Measurements from ENCODE around the gene SPSB1.

The SPSB1 gene

DNA sequence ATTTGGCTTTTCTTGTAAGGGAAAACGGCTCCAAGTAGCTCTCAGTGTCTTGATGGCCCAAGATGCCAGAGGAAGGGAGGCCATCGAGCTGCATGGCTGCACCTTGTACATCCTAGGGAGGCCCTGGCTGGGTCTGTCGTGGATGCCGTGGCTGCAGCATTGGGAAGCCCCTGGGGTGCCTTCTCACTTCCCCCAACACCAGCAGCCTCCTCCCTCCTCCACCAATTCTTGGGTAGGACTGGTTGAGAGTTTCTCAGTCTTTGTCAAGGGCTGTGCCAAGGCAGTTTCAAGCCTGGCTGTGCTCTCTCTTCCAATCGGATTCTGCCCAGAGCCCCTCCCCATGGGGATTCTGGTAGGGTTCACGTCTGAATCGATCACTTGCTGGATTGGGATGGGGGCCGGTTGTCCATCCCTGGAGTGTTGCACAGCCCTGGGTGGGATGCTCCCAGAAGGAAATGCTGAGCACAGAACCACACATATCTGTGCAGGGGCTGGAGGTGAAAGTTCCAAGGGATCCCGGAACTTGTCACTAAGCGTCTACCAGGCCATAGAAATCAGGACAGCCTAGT lies 14.0 kb upstream of the SPSB1 start:
- H3K27ac Mint-ChIP-seq = peak overlapping the region; percentile 9 to 76 (median 36)
- H3K36me3 Mint-ChIP-seq (ENCODE audit: low read depth) = no peaks in the 10 kb centered on the region
- no peak overlapping the region for H3K4me3 Mint-ChIP-seq
- peaks cover 4% of the 10 kb centered on the region for H3K9me3 Mint-ChIP-seq
- TF ChIP-seq, protein P1, sequence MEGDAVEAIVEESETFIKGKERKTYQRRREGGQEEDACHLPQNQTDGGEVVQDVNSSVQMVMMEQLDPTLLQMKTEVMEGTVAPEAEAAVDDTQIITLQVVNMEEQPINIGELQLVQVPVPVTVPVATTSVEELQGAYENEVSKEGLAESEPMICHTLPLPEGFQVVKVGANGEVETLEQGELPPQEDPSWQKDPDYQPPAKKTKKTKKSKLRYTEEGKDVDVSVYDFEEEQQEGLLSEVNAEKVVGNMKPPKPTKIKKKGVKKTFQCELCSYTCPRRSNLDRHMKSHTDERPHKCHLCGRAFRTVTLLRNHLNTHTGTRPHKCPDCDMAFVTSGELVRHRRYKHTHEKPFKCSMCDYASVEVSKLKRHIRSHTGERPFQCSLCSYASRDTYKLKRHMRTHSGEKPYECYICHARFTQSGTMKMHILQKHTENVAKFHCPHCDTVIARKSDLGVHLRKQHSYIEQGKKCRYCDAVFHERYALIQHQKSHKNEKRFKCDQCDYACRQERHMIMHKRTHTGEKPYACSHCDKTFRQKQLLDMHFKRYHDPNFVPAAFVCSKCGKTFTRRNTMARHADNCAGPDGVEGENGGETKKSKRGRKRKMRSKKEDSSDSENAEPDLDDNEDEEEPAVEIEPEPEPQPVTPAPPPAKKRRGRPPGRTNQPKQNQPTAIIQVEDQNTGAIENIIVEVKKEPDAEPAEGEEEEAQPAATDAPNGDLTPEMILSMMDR (IDR thresholded peaks at IDR 0.05; ENCODE audit: unreplicated experiment in 3 of 3) = no peak
- H3K4me1 Mint-ChIP-seq = peaks cover 47% of the 10 kb centered on the region
- peaks cover 14% of the 10 kb centered on the region for H3K27me3 Mint-ChIP-seq (ENCODE audit: low read depth)

DNA sequence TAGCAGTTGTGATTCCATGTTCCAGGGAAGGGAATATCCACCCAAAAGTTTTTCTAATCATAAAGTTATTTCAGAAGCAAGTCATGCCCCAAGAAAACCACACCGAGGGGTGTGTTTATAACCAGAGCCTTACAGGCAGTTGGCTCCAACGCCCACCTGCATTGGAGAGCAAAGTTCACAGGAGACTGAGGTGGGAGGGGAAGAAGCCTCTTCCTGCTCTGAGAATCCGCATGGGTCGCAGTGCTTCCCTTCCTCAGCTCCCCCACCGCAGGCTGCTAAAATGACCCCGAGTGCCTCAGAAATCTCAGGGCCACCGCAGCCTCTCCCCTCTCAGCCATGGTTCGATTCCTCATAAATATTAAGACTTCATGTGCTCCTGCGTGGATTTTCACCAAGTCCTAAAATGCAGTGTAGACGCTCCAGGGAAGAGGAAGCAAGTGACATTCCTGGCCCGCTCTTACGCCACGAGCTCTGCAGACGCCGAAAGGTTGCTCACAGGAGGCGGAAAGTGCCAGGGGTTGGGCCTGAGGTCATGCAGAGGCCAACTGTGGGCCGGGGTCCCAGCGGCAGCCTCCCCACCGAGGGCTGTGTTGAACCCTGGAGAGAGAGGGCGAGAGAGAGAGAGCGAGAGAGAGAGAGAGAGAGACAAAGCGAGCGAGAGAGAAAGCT lies 13.4 kb upstream of the SPSB1 start:
- TF ChIP-seq, protein P1 (IDR thresholded peaks at IDR 0.05; ENCODE audit: unreplicated experiment in 3 of 3) = no peak
- Mint-ChIP-seq H3K27ac (peak overlapping the region; percentile 9 to 76 (median 36)), H3K9me3 (peaks cover 8% of the 10 kb centered on the region), H3K36me3 (ENCODE audit: low read depth) (peaks cover 2% of the 10 kb centered on the region), H3K4me3 (peak overlapping the region in 2 of 3 experiments; percentile 54 to 68), H3K27me3 (ENCODE audit: low read depth) (peaks cover 17% of the 10 kb centered on the region), H3K4me1 (peaks cover 49% of the 10 kb centered on the region)

DNA sequence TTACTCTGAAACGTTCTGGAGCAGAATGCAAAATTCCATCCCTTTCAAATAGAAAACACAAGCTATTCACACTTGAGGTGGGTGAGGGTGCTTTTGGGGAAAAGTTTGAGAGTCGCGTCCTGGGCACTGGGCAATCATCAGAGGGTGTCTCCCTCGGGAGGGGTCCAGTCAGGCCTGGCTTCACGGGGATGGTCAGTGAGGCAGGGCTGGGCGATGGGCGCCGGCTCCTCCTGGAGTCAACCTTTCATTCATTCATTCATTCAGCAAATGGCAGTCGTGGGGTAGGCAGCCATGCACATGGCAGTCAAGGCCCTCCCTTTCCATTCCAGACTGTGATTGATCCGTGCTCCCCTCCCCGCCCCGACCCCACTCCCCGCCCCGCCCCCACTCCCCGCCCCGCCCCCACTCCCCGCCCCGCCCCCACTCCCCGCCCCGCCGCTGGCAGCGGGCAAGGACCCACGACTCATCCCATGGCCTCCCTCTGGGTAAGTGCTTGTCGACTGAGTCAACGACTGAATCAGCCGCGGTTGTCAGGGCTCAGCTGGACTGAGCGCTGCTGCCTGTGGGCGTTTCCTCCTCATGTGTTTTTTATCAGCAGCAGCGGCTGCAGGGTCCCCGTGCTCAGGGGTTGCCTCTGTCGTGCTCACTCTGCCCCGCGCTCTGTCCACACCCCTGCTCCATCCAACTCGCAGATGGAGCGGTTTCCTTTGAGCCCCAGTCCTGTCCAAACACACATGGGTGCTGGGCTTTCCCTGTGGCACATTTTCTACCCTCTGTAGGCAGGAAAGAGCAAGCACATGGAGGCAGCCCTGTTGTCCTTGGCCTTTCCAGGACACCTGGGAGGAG lies 12.5 kb upstream of the SPSB1 start:
- Mint-ChIP-seq H3K36me3 (ENCODE audit: low read depth) (peaks cover 3% of the 10 kb centered on the region), H3K27me3 (ENCODE audit: low read depth) (peaks cover 18% of the 10 kb centered on the region), H3K4me3 (peak overlapping the region; percentile 16 to 61 (median 55)), H3K27ac (peak overlapping the region in 2 of 3 experiments; percentile 37 to 57), H3K4me1 (peaks cover 46% of the 10 kb centered on the region), H3K9me3 (peaks cover 14% of the 10 kb centered on the region)
- TF ChIP-seq, protein P1 (IDR thresholded peaks at IDR 0.05; ENCODE audit: unreplicated experiment in 3 of 3) = no peak

DNA sequence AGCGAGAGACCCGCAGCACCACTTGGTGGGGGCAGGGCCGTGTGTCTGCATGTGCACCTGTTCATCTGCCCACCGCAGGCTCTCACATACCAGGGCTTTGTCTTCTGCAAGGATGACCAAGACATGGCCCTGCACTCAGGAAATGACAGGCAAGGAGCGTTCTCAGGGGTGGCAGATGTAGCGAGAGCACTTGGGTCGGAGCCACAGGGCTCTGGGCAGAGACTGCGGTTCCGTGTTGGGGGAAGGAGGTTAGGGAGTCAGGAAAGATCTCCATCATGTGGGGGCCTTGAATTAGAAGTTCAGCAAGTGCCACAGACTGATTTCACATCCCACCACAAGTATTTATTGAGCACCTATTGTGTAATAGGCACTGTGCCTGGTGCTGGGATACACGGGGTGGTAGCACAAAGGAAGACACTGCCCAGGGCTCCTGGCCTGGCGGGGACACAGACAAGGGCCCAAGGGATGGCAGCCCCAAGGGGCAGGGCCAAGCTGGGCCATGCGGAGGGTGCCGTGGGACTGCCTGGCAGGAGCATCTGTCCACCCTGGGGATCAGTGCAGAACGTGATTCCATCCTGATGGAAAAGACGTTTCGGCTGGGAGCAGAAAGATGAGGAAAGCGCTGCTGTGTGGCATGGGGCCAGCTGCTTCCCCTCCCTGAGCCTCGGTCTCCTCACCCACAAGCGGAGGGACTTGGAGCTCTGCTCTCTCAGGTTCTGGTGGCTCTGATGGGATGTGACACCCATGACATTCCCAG lies 11.4 kb upstream of the SPSB1 start:
- H3K4me1 Mint-ChIP-seq = peaks cover 36% of the 10 kb centered on the region
- peaks cover 11% of the 10 kb centered on the region for H3K27me3 Mint-ChIP-seq (ENCODE audit: low read depth)
- TF ChIP-seq, protein P1 (IDR thresholded peaks at IDR 0.05; ENCODE audit: unreplicated experiment in 3 of 3) = no peak
- peaks cover 3% of the 10 kb centered on the region for H3K36me3 Mint-ChIP-seq (ENCODE audit: low read depth)
- H3K9me3 Mint-ChIP-seq = peaks cover 21% of the 10 kb centered on the region
- peak overlapping the region in 1 of 3 experiments; percentile 21 for H3K4me3 Mint-ChIP-seq
- peak overlapping the region in 2 of 3 experiments; percentile 37 to 64 for H3K27ac Mint-ChIP-seq

DNA sequence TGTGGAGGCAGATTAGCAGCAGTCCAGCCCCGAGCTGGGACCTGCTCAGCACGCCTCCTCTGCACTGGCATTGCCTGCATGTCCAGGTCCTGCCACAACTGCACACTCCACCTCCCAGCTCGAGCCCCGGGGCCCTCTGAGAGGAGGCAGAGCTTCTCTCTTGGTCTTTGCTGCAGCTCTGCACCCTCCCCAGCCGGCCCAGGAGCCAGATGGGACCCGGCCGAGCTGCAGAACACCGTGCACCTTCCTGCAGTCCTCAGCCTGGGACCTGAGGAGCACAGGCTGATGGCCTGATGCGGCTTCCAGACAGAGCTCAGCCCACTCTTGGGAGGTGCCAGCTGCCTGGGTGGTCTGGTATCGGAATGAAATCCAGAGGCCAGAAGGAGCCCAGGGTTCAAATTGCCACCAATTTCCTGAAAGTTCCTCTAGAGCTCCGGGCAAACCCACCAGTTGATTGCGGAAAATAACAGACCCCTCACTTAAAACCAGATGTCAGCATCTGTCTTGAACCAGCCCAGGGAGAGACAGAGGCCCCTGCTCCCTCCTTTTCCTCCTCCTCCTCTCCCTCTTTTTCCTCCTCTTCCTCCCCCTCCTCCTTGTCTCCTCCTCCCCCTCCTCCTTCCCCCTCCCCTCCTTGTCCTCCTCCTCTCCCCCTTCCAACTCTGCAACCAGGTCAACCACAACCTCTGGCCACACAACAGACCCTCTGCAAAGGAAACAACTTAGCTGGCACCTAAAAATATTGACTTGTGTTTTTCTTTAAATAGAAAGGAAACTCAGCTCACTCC lies 10.6 kb upstream of the SPSB1 start:
- peaks cover 30% of the 10 kb centered on the region for H3K4me1 Mint-ChIP-seq
- H3K27ac Mint-ChIP-seq = no peak overlapping the region
- peaks cover 3% of the 10 kb centered on the region for H3K36me3 Mint-ChIP-seq (ENCODE audit: low read depth)
- H3K9me3 Mint-ChIP-seq = peaks cover 27% of the 10 kb centered on the region
- no peak overlapping the region for H3K4me3 Mint-ChIP-seq
- H3K27me3 Mint-ChIP-seq (ENCODE audit: low read depth) = peaks cover 11% of the 10 kb centered on the region
- TF ChIP-seq, protein P1 (IDR thresholded peaks at IDR 0.05; ENCODE audit: unreplicated experiment in 3 of 3) = no peak

All from nephron (organoid).